ENCODE data around the gene XIRP2.

DNA sequence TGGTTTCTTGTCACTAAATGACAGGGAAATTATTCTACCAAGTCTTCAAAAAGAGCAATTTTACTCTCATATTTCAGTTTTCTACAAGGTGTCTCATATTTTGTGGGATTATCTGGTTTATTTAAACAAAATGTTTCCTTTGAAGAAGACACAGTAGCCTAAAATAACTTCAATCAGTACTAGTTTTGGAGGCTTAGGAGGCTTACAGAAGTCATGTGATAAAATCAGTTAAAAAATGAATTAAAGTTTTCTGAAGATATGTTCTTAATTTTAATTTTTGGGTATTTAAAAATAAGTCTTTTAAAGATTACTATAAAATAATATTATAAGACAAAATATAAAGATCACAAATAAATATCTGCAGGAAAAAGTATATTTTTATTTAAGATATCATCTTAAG lies 95.9 kb downstream of the XIRP2 start:
- no peak for TF ChIP-seq POLR2A (IDR thresholded peaks at IDR 0.05)
- TF ChIP-seq, protein P1, sequence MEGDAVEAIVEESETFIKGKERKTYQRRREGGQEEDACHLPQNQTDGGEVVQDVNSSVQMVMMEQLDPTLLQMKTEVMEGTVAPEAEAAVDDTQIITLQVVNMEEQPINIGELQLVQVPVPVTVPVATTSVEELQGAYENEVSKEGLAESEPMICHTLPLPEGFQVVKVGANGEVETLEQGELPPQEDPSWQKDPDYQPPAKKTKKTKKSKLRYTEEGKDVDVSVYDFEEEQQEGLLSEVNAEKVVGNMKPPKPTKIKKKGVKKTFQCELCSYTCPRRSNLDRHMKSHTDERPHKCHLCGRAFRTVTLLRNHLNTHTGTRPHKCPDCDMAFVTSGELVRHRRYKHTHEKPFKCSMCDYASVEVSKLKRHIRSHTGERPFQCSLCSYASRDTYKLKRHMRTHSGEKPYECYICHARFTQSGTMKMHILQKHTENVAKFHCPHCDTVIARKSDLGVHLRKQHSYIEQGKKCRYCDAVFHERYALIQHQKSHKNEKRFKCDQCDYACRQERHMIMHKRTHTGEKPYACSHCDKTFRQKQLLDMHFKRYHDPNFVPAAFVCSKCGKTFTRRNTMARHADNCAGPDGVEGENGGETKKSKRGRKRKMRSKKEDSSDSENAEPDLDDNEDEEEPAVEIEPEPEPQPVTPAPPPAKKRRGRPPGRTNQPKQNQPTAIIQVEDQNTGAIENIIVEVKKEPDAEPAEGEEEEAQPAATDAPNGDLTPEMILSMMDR (IDR thresholded peaks at IDR 0.05 in 4 of 5, conservative IDR thresholded peaks at IDR 0.05 in 1 of 5), result no peak
